ENCODE results near the gene ACSL1. TPM values are rescaled to one million over a fixed set of nuclear protein-coding genes. Genes with fewer than 3 reads are reported as not detected.
"Not testable (repeated sequence)": the region's sequence is repeated elsewhere in the genome, so short reads cannot be mapped to it uniquely, and the experiment has no call there.

ACSL1 gene
- total RNA-seq, 2 experiments from 2014 or later: 16.0 to 16.1 TPM

GRCh38 chr4:184747034-184747830 lies 78.5 kb downstream of the ACSL1 start:
- POLR2A ChIA-PET: interaction anchor here (2.5 kb wide), 1 partner anchor 13 kb away, joined by 10 read pairs; the partner anchor contains the start of gene CENPU
- H3K4me3 Mint-ChIP-seq: no peak overlapping the region
- CTCF ChIA-PET: interaction anchor here (1.1 to 2.4 kb wide), 2 partner anchors 260 to 483 kb away, joined by 3 to 14 read pairs; no protein-coding TSS in a partner anchor
- no peaks in the 10 kb centered on the region for H3K36me3 Mint-ChIP-seq (ENCODE audit: low read depth)
- peaks cover 5% of the 10 kb centered on the region for H3K4me1 Mint-ChIP-seq
- no peak for DNase-seq
- no peak overlapping the region for H3K27ac Mint-ChIP-seq
- H3K9me3 Mint-ChIP-seq: no peaks in the 10 kb centered on the region
- no peaks in the 10 kb centered on the region for H3K27me3 Mint-ChIP-seq

- H3K27ac Mint-ChIP-seq: no peak overlapping the region
- no peak overlapping the region for H3K4me3 Mint-ChIP-seq
- H3K36me3 Mint-ChIP-seq (ENCODE audit: low read depth): no peaks in the 10 kb centered on the region
- peaks cover 5% of the 10 kb centered on the region for H3K4me1 Mint-ChIP-seq
- CTCF ChIA-PET: interaction anchor here (0.7 to 2.4 kb wide), 22 partner anchors 8 to 482 kb away, joined by 3 to 14 read pairs (median 3); partner anchors contain the start of gene CENPU
- H3K9me3 Mint-ChIP-seq: no peaks in the 10 kb centered on the region
- peak; percentile 71 for DNase-seq
- POLR2A ChIA-PET: interaction anchor here (0.8 to 2.5 kb wide), 5 partner anchors 12 to 482 kb away, joined by 3 to 10 read pairs (median 3); partner anchors contain the start of gene CENPU
- no peaks in the 10 kb centered on the region for H3K27me3 Mint-ChIP-seq
Measured at GRCh38 chr4:184745831-184746795, 79.7 kb downstream of the ACSL1 start.

GRCh38 chr4:184744236-184744635 lies 81.5 kb downstream of the ACSL1 start:
- ChIA-PET CTCF (no interaction called here), POLR2A (no interaction called here)
- H3K4me3 Mint-ChIP-seq: no peak overlapping the region
- no peak overlapping the region for H3K27ac Mint-ChIP-seq
- no peaks in the 10 kb centered on the region for H3K9me3 Mint-ChIP-seq
- DNase-seq: no peak
- no peaks in the 10 kb centered on the region for H3K36me3 Mint-ChIP-seq (ENCODE audit: low read depth)
- no peaks in the 10 kb centered on the region for H3K27me3 Mint-ChIP-seq
- peaks cover 14% of the 10 kb centered on the region for H3K4me1 Mint-ChIP-seq

GRCh38 chr4:184743650-184744049 lies 82.1 kb downstream of the ACSL1 start:
- H3K36me3 Mint-ChIP-seq (ENCODE audit: low read depth): no peaks in the 10 kb centered on the region
- ChIA-PET POLR2A (interaction anchor here (1.2 kb wide), 1 partner anchor 9 kb away, joined by 3 read pairs; the partner anchor contains the start of gene CENPU), CTCF (interaction anchor here (1.2 kb wide), 1 partner anchor 9 kb away, joined by 5 read pairs; the partner anchor contains the start of gene CENPU)
- no peaks in the 10 kb centered on the region for H3K9me3 Mint-ChIP-seq
- H3K27me3 Mint-ChIP-seq: no peaks in the 10 kb centered on the region
- H3K4me1 Mint-ChIP-seq: peaks cover 14% of the 10 kb centered on the region
- no peak overlapping the region for H3K27ac Mint-ChIP-seq
- DNase-seq: no peak
- no peak overlapping the region for H3K4me3 Mint-ChIP-seq

- H3K27ac Mint-ChIP-seq; H3K27me3 Mint-ChIP-seq; H3K9me3 Mint-ChIP-seq; H3K36me3 Mint-ChIP-seq (ENCODE audit: low read depth); H3K4me3 Mint-ChIP-seq; DNase-seq: not testable (repeated sequence)
- POLR2A ChIA-PET: interaction anchor here (1.1 to 1.9 kb wide), 3 partner anchors 7 to 92 kb away, joined by 4 to 9 read pairs (median 5); partner anchors contain the start of genes CASP3, CENPU and PRIMPOL
- H3K4me1 Mint-ChIP-seq: peaks cover 14% of the 10 kb centered on the region
- CTCF ChIA-PET: interaction anchor here (1.4 to 2.3 kb wide), 2 partner anchors 83 to 477 kb away, joined by 3 to 7 read pairs; no protein-coding TSS in a partner anchor
Measured at GRCh38 chr4:184741651-184742050, 84.1 kb downstream of the ACSL1 start.

- DNase-seq: no peak
- H3K9me3 Mint-ChIP-seq: no peaks in the 10 kb centered on the region
- no peak overlapping the region for H3K4me3 Mint-ChIP-seq
- no peaks in the 10 kb centered on the region for H3K27me3 Mint-ChIP-seq
- H3K36me3 Mint-ChIP-seq (ENCODE audit: low read depth): no peaks in the 10 kb centered on the region
- ChIA-PET POLR2A (interaction anchor here (1.3 to 1.9 kb wide), 2 partner anchors 8 to 92 kb away, joined by 5 to 9 read pairs; partner anchors contain the start of genes CASP3 and PRIMPOL), CTCF (interaction anchor here (1.4 to 2.3 kb wide), 2 partner anchors 84 to 477 kb away, joined by 3 to 7 read pairs; no protein-coding TSS in a partner anchor)
- peaks cover 13% of the 10 kb centered on the region for H3K4me1 Mint-ChIP-seq
- H3K27ac Mint-ChIP-seq: no peak overlapping the region
Measured at GRCh38 chr4:184740980-184741391, 84.8 kb downstream of the ACSL1 start.

GRCh38 chr4:184739575-184739974 lies 86.2 kb downstream of the ACSL1 start:
- H3K27me3 Mint-ChIP-seq; H3K9me3 Mint-ChIP-seq; H3K36me3 Mint-ChIP-seq (ENCODE audit: low read depth); DNase-seq; H3K27ac Mint-ChIP-seq; H3K4me3 Mint-ChIP-seq; CTCF ChIA-PET; POLR2A ChIA-PET: not testable (repeated sequence)
- peaks cover 13% of the 10 kb centered on the region for H3K4me1 Mint-ChIP-seq

GRCh38 chr4:184734758-184735157 lies 91.0 kb downstream of the ACSL1 start:
- Mint-ChIP-seq H3K36me3 (ENCODE audit: low read depth) (peaks cover 23% of the 10 kb centered on the region), H3K4me3 (peak overlapping the region; percentile 100), H3K27me3 (no peaks in the 10 kb centered on the region), H3K4me1 (peaks cover 43% of the 10 kb centered on the region), H3K27ac (peak overlapping the region; percentile 95), H3K9me3 (no peaks in the 10 kb centered on the region)
- POLR2A ChIA-PET: interaction anchor here (0.7 to 5.2 kb wide), 40 partner anchors 7 to 1291 kb away, joined by 3 to 103 read pairs (median 7); partner anchors contain the start of genes ACSL1, CASP3, CDKN2AIP and IRF2
- DNase-seq: no peak
- CTCF ChIA-PET: interaction anchor here (0.6 to 4.4 kb wide), 12 partner anchors 8 to 470 kb away, joined by 3 to 31 read pairs (median 5); partner anchors contain the start of genes CASP3 and PRIMPOL

GRCh38 chr4:184733654-184734524 lies 91.9 kb downstream of the ACSL1 start, which contains the start of gene CENPU:
TSS of gene CENPU (minus strand) at chr4:184734096. CDS start at chr4:184734062, 34 bp downstream.
- H3K36me3 Mint-ChIP-seq (ENCODE audit: low read depth): peaks cover 28% of the 10 kb centered on the region
- H3K9me3 Mint-ChIP-seq: no peaks in the 10 kb centered on the region
- ChIA-PET CTCF (interaction anchor here (0.7 to 4.4 kb wide), 17 partner anchors 9 to 469 kb away, joined by 3 to 31 read pairs (median 5); partner anchors contain the start of genes CASP3 and PRIMPOL), POLR2A (interaction anchor here (0.6 to 5.2 kb wide), 68 partner anchors 8 to 1290 kb away, joined by 3 to 103 read pairs (median 5); partner anchors contain the start of genes ACSL1, CASP3, CDKN2AIP and CFAP97)
- no peaks in the 10 kb centered on the region for H3K27me3 Mint-ChIP-seq
- peak; percentile 96 for DNase-seq
- peak within 1 kb of the TSS; percentile 100 for H3K4me3 Mint-ChIP-seq
- H3K27ac Mint-ChIP-seq: peak within 1 kb of the TSS; percentile 95
- H3K4me1 Mint-ChIP-seq: peaks cover 38% of the 10 kb centered on the region

GRCh38 chr4:184732126-184732525 lies 93.6 kb downstream of the ACSL1 start:
- peaks cover 42% of the 10 kb centered on the region for H3K36me3 Mint-ChIP-seq (ENCODE audit: low read depth)
- DNase-seq: no peak
- peaks cover 45% of the 10 kb centered on the region for H3K4me1 Mint-ChIP-seq
- CTCF ChIA-PET: interaction anchor here (2.5 to 4.4 kb wide), 3 partner anchors 10 to 467 kb away, joined by 8 to 31 read pairs (median 29); partner anchors contain the start of genes CASP3 and PRIMPOL
- POLR2A ChIA-PET: interaction anchor here (0.7 to 5.2 kb wide), 18 partner anchors 10 to 468 kb away, joined by 3 to 103 read pairs (median 14); partner anchors contain the start of genes ACSL1, CASP3 and PRIMPOL
- peak overlapping the region; percentile 100 for H3K4me3 Mint-ChIP-seq
- H3K27ac Mint-ChIP-seq: peak overlapping the region; percentile 55
- H3K27me3 Mint-ChIP-seq: no peaks in the 10 kb centered on the region
- no peaks in the 10 kb centered on the region for H3K9me3 Mint-ChIP-seq

- no peak overlapping the region for H3K4me3 Mint-ChIP-seq
- peaks cover 50% of the 10 kb centered on the region for H3K36me3 Mint-ChIP-seq (ENCODE audit: low read depth)
- no peaks in the 10 kb centered on the region for H3K27me3 Mint-ChIP-seq
- no peaks in the 10 kb centered on the region for H3K9me3 Mint-ChIP-seq
- CTCF ChIA-PET: interaction anchor here (0.8 to 4.4 kb wide), 3 partner anchors 8 to 467 kb away, joined by 3 to 29 read pairs (median 9); partner anchors contain the start of genes CASP3 and PRIMPOL
- POLR2A ChIA-PET: interaction anchor here (0.7 to 1.8 kb wide), 3 partner anchors 11 to 84 kb away, joined by 4 to 5 read pairs (median 4); no protein-coding TSS in a partner anchor
- peaks cover 48% of the 10 kb centered on the region for H3K4me1 Mint-ChIP-seq
- DNase-seq: no peak
- no peak overlapping the region for H3K27ac Mint-ChIP-seq
Measured at GRCh38 chr4:184731056-184731455, 94.7 kb downstream of the ACSL1 start.
